CD4-positive, alpha-beta memory T cell (primary cell): Measurements from ENCODE around the gene CDKL4. TPM values are rescaled to one million over a fixed set of nuclear protein-coding genes. Genes with fewer than 3 reads are reported as not detected.
"Not testable (repeated sequence)": the region's sequence is repeated elsewhere in the genome, so short reads cannot be mapped to it uniquely, and the experiment has no call there.

Source experiments
- CTCF ChIA-PET: fragments of 350-600 bp; sonication (Branson Sonifier 250); formaldehyde crosslinking; loops from one replicate; lab custom pipeline; 2021; ENCODE audit warnings: inconsistent platforms; ENCODE audit not compliant: partially characterized antibody; lab: Charles Lee
- POLR2A ChIA-PET: fragments of 350-600 bp; sonication (Branson Sonifier 250); formaldehyde crosslinking; loops from one replicate; lab custom pipeline; 2021; ENCODE audit not compliant: partially characterized antibody; lab: Charles Lee
- DNase-seq, 5 donors: peaks; one replicate each; pipeline versions ENCODE4 v3.0.0 to v3.0.0-alpha.2; 2020 to 2022; ENCODE audit warnings: mixed read lengths in 1 of 5
- H3K27ac ChIP-seq: one replicate; pipeline ENCODE4 v1.7.0; 2013; ENCODE audit warnings: low read depth, low read length
- H3K27me3 ChIP-seq: 2 replicates; pipeline ENCODE4 v1.7.0; 2013; ENCODE audit warnings: mild to moderate bottlenecking, low read length, moderate library complexity; ENCODE audit not compliant: insufficient read depth
- H3K36me3 ChIP-seq: 2 replicates; pipeline ENCODE4 v1.7.0; 2013; ENCODE audit warnings: mild to moderate bottlenecking, low read length, moderate library complexity; ENCODE audit not compliant: insufficient read depth
- H3K4me1 ChIP-seq: 2 replicates; pipeline ENCODE4 v1.7.0; 2013; ENCODE audit warnings: mild to moderate bottlenecking, low read length, moderate library complexity; ENCODE audit not compliant: insufficient read depth
- H3K4me3 ChIP-seq, 2 donors: one replicate each; pipeline ENCODE4 v1.7.0; 2013; ENCODE audit warnings: low read length in 2 of 2, mild to moderate bottlenecking in 1 of 2
- H3K9me3 ChIP-seq, 2 donors: one replicate each; pipeline ENCODE4 v1.7.0; 2013; ENCODE audit warnings: low read length in 2 of 2, control low read depth in 1 of 2; ENCODE audit not compliant: control insufficient read depth in 1 of 2
- H3K27ac Mint-ChIP-seq, 7 donors: one replicate each; pipeline ENCODE4 v1.8.0; 2020 to 2021; ENCODE audit warnings: mixed read lengths in 7 of 7, mild to moderate bottlenecking in 6 of 7, inconsistent platforms in 3 of 7, moderate library complexity in 3 of 7
- H3K27me3 Mint-ChIP-seq, 2 donors: one replicate each; pipeline ENCODE4 v1.8.0; 2020 to 2021; ENCODE audit warnings: mixed read lengths in 2 of 2
- H3K36me3 Mint-ChIP-seq, 2 donors: one replicate each; pipeline ENCODE4 v1.8.0; 2020 to 2021; ENCODE audit warnings: mixed read lengths in 2 of 2, inconsistent platforms in 1 of 2, mild to moderate bottlenecking in 1 of 2
- H3K4me1 Mint-ChIP-seq, 4 donors: one replicate each; pipeline ENCODE4 v1.8.0; 2020 to 2021; ENCODE audit warnings: mixed read lengths in 4 of 4, mild to moderate bottlenecking in 1 of 4
- H3K4me3 Mint-ChIP-seq, 8 donors: one replicate each; pipeline ENCODE4 v1.8.0; 2020 to 2021; ENCODE audit warnings: mixed read lengths in 8 of 8, mild to moderate bottlenecking in 7 of 8, moderate library complexity in 6 of 8, inconsistent platforms in 3 of 8
- H3K9me3 Mint-ChIP-seq, 8 donors: one replicate each; pipeline ENCODE4 v1.8.0; 2020 to 2021; ENCODE audit warnings: mixed read lengths in 8 of 8, mild to moderate bottlenecking in 5 of 8, inconsistent platforms in 3 of 8, moderate library complexity in 1 of 8
- intact Hi-C: fragments of 100-400 bp; cut with micrococcal nuclease; formaldehyde crosslinking; loops from one replicate; pipeline ENCODE4 v1.15.1; 2023
- polyA plus RNA-seq, 2 donors: library from polyadenylated mRNA; unstranded; fragments of 300-500 nt; fragmentation: Illumina TruSeq; gene quantifications; one replicate each; pipeline ENCODE4 v1.2.3, GENCODE V29; 2021
- total RNA-seq, 2 experiments: library from RNA; stranded (reverse); gene quantifications; one replicate each; pipeline ENCODE4 v1.2.3, GENCODE V29; 2021

Gene CDKL4
- total and polyA plus RNA-seq, 4 experiments from 2014 or later: 0.38 TPM; not detected in 3

DNA sequence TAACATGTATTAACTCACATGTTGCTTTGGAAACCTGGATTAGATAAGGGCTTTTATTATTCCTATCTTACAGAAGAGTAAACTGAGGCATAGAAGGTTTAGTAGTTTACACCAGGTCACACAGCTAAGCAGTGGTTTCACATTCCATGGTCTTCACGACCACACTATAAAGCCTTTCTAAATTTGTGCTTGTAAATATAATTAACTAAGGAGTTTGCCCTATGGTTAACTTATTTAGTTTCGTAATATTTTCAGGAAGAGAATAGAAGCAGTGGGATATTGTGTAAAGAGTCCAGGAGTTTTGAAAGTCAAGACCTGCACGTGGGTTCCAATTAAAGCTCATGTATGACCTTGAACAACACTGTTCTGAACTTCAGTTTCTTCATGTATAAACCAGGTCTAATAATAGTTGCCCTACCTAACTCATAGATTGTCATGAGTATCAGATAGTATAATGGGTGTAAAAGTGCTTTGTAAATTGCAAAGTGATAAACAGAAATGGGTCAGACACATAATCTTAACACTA lies 103.4 kb downstream of the CDKL4 start:
- no peaks in the 10 kb centered on the region for H3K36me3 Mint-ChIP-seq
- Histone ChIP-seq H3K9me3 (no peaks in the 10 kb centered on the region), H3K4me1 (peaks cover 81% of the 10 kb centered on the region), H3K27ac (no peak overlapping the region), H3K4me3 (no peak overlapping the region), H3K36me3 (no peaks in the 10 kb centered on the region), H3K27me3 (no peaks in the 10 kb centered on the region)
- no peaks in the 10 kb centered on the region for H3K9me3 Mint-ChIP-seq
- peak overlapping the region in 4 of 7 donors; percentile 4 to 84 (median 52) for H3K27ac Mint-ChIP-seq
- ChIA-PET CTCF (interaction anchor here (0.9 to 1.2 kb wide), 3 partner anchors 16 to 89 kb away, joined by 3 to 6 read pairs (median 5); no protein-coding TSS in a partner anchor), POLR2A (interaction anchor here (1.0 to 4.6 kb wide), 4 partner anchors 12 to 76 kb away, joined by 4 to 32 read pairs (median 8); partner anchors contain the start of gene SOS1)
- H3K27me3 Mint-ChIP-seq: no peaks in the 10 kb centered on the region
- peaks cover 44 to 79% (median 60%) of the 10 kb centered on the region in 4 donors for H3K4me1 Mint-ChIP-seq
- DNase-seq: no peak
- intact Hi-C loops: no loop called here
- peak overlapping the region in 3 of 8 donors; percentile 11 to 31 (median 24) for H3K4me3 Mint-ChIP-seq

DNA sequence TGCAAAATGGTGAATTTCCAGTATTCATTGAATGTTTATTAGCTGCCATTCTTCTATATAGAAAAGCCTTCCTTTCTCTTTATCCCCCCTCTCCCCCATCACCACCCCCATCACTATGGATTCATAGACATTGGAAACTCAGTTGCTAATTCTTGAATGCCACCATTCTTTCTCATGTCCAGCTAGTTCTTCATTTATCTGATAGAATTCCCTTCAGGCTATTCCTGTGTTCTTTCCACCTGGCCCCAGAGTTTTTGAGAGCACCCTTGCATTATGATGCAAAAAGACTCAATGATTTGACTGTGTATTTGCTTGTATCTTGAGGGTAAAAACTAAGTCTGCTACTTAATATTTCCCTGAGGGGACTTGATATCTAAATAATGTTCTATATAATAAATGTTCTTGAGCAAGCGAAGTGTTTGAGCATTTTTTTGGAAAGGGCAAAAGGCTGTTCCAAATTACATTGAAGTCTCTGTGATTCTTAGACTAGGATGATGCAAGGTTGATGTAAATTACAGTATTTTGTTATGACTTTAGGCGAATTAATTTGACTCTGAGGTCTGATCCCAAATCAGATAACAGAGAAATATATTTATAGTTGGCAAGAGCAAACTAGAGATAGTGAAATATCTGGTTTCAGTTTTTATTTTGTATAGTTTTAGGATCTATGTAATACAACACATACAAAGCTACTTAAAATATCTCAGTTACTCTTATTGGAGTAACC lies 104.1 kb downstream of the CDKL4 start:
- intact Hi-C loops: no loop called here
- DNase-seq: no peak
- Mint-ChIP-seq H3K27me3 (no peaks in the 10 kb centered on the region), H3K27ac (peak overlapping the region; percentile 0 to 85 (median 32)), H3K4me1 (peaks cover 44 to 80% (median 61%) of the 10 kb centered on the region in 4 donors), H3K4me3 (peak overlapping the region in 3 of 8 donors; percentile 4 to 49 (median 11)), H3K36me3 (no peaks in the 10 kb centered on the region), H3K9me3 (no peaks in the 10 kb centered on the region)
- no peaks in the 10 kb centered on the region for H3K27me3 ChIP-seq
- ChIA-PET CTCF (interaction anchor here (0.9 to 1.2 kb wide), 3 partner anchors 15 to 90 kb away, joined by 3 to 6 read pairs (median 5); no protein-coding TSS in a partner anchor), POLR2A (interaction anchor here (1.0 to 4.6 kb wide), 5 partner anchors 11 to 77 kb away, joined by 3 to 32 read pairs (median 4); partner anchors contain the start of gene SOS1)
- no peaks in the 10 kb centered on the region for H3K9me3 ChIP-seq
- H3K4me3 ChIP-seq: no peak overlapping the region
- H3K4me1 ChIP-seq: peaks cover 81% of the 10 kb centered on the region
- H3K27ac ChIP-seq: no peak overlapping the region
- H3K36me3 ChIP-seq: no peaks in the 10 kb centered on the region

DNA sequence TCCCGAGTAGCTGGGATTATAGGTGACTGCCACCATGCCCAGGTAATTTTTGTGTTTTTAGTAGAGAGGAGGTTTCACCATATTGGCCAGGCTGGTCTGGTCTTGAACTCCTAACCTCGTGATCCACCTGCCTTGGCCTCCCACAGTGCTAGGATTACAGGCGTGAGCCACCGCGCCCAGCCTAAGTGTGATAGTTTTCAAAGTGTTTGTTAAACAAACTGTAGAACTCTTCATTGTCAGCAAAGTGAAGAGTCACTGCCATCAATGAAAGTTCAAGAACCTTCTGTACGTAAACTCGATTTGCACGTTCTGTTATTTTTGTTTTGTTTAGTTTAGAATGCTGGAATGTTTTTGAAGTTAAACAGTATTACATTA lies 104.9 kb downstream of the CDKL4 start:
- H3K4me3 Mint-ChIP-seq: peak overlapping the region in 4 of 8 donors; percentile 29 to 58 (median 49)
- ChIA-PET POLR2A (interaction anchor here (1.0 to 4.6 kb wide), 3 partner anchors 10 to 18 kb away, joined by 3 to 38 read pairs (median 32); partner anchors contain the start of gene SOS1), CTCF (interaction anchor here (0.7 kb wide), 1 partner anchor 91 kb away, joined by 3 read pairs; no protein-coding TSS in a partner anchor)
- Histone ChIP-seq H3K27ac (no peak overlapping the region), H3K4me1 (peaks cover 87% of the 10 kb centered on the region), H3K27me3 (no peaks in the 10 kb centered on the region), H3K9me3 (no peaks in the 10 kb centered on the region), H3K36me3 (no peaks in the 10 kb centered on the region), H3K4me3 (no peak overlapping the region)
- H3K9me3 Mint-ChIP-seq: no peaks in the 10 kb centered on the region
- intact Hi-C loops: no loop called here
- peaks cover 42 to 83% (median 64%) of the 10 kb centered on the region in 4 donors for H3K4me1 Mint-ChIP-seq
- no peak for DNase-seq
- H3K36me3 Mint-ChIP-seq: no peaks in the 10 kb centered on the region
- H3K27ac Mint-ChIP-seq: peak overlapping the region in 4 of 7 donors; percentile 10 to 85 (median 39)
- H3K27me3 Mint-ChIP-seq: no peaks in the 10 kb centered on the region

DNA sequence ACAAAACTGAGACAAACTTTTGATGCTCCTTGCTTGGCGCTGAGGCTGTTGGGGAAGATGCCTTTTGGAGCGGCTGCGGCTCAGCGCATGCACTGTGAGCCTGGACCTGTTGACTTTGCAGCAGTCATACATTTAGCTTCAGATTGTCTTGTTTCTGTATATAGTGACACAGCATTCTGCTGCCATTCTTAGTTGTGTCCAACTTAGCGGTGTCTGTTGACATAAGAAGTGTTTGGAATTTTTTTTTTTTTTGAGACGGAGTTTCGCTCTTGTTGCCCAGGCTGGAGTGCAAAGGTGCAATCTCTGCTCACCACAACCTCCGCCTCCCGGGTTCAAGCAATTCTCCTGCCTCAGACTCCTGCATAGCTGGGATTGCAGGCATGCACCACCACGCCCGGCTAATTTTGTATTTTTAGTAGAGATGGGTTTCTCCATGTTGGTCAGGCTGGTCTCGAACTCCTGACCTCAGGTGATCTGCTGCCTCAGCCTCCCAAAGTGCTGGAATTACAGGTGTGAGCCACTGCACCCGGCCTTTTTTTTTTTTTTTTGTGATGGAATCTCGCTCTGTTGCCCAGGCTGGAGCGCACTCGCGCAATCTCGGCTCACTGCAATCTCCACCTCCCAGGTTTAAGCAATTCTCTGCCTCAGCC lies 105.5 kb downstream of the CDKL4 start:
- H3K9me3 Mint-ChIP-seq, H3K27me3 Mint-ChIP-seq, H3K36me3 ChIP-seq, H3K4me3 ChIP-seq, H3K27me3 ChIP-seq, DNase-seq, intact Hi-C loops, H3K36me3 Mint-ChIP-seq, H3K9me3 ChIP-seq, H3K27ac ChIP-seq: not testable (repeated sequence)
- Mint-ChIP-seq H3K27ac (peak overlapping the region in 1 of 7 donors; percentile 37), H3K4me3 (peak overlapping the region in 1 of 8 donors; percentile 46), H3K4me1 (peaks cover 41 to 83% (median 65%) of the 10 kb centered on the region in 4 donors)
- POLR2A ChIA-PET: interaction anchor here (3.5 to 6.1 kb wide), 3 partner anchors 10 to 18 kb away, joined by 32 to 74 read pairs (median 38); partner anchors contain the start of gene SOS1
- peaks cover 87% of the 10 kb centered on the region for H3K4me1 ChIP-seq
- CTCF ChIA-PET: interaction anchor here (0.7 to 3.3 kb wide), 4 partner anchors 13 to 189 kb away, joined by 3 to 21 read pairs (median 8); no protein-coding TSS in a partner anchor

DNA sequence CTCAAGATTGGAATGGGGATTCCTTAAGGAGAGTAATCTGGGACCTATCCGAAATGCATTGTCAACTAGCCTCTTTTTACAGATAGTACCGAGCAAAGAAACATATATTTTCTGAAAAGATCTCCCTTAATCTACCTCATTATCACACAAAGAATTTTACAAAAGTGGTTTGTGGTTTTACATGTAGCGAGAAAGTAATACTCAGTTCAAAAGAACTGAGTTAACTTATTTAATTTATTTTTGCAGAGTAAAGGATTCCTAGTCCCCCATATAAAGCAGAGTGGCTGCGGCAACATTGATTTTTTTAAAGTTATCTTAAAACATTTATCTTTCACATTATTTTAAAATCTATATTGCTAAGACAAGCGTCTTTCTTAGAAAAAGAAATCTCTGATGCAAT lies 107.0 kb downstream of the CDKL4 start:
- CTCF ChIA-PET: interaction anchor here (0.5 to 3.3 kb wide), 7 partner anchors 8 to 91 kb away, joined by 3 to 21 read pairs (median 4); no protein-coding TSS in a partner anchor
- Mint-ChIP-seq H3K36me3 (no peaks in the 10 kb centered on the region), H3K4me1 (peaks cover 37 to 81% (median 58%) of the 10 kb centered on the region in 4 donors), H3K27me3 (no peaks in the 10 kb centered on the region), H3K4me3 (peak overlapping the region; percentile 18 to 85 (median 70)), H3K27ac (peak overlapping the region; percentile 65 to 95 (median 81)), H3K9me3 (no peaks in the 10 kb centered on the region)
- H3K27ac ChIP-seq: no peak overlapping the region
- DNase-seq: peak in 2 of 5 donors; percentile 15 to 43
- no peaks in the 10 kb centered on the region for H3K27me3 ChIP-seq
- no peak overlapping the region for H3K4me3 ChIP-seq
- no peaks in the 10 kb centered on the region for H3K9me3 ChIP-seq
- no peaks in the 10 kb centered on the region for H3K36me3 ChIP-seq
- intact Hi-C loops: no loop called here
- POLR2A ChIA-PET: interaction anchor here (0.6 to 6.1 kb wide), 8 partner anchors 8 to 389 kb away, joined by 3 to 74 read pairs (median 13); partner anchors contain the start of genes SOS1 and SRSF7
- peaks cover 75% of the 10 kb centered on the region for H3K4me1 ChIP-seq

DNA sequence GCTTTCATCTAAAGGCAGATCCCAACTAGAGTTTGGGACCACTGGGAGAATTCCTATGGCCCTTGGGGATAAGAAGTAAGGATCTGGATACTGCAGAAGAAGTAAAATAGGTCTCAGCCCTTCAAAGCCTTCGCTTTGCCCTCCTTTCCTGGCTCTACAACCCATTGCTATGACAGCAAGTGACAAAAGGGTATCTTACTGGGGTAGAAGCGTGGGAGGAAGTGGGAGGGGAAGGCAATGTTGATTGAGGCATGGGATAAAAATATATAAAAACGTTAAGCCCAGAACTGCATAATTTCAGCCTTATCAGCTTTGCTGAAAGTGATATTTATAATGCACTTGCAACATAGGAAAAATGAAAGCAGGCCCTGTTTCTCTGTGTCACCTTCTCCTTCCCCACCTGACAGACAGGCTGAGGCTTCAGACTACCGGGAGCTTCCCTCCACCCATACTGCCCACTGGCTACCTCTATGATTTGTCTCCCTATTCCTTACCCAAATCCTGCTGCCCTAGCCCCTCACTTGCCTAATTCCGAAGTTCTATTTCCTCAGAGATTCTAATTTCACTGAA lies 108.0 kb downstream of the CDKL4 start:
- H3K9me3 Mint-ChIP-seq: no peaks in the 10 kb centered on the region
- ChIA-PET POLR2A (interaction anchor here (0.5 to 6.1 kb wide), 7 partner anchors 10 to 94 kb away, joined by 3 to 74 read pairs (median 5); partner anchors contain the start of gene SOS1), CTCF (interaction anchor here (1.0 to 3.3 kb wide), 5 partner anchors 7 to 93 kb away, joined by 3 to 21 read pairs (median 6); no protein-coding TSS in a partner anchor)
- peaks cover 65% of the 10 kb centered on the region for H3K4me1 ChIP-seq
- intact Hi-C loops: no loop called here
- peak overlapping the region; percentile 57 to 85 (median 72) for H3K4me3 Mint-ChIP-seq
- H3K36me3 ChIP-seq: no peaks in the 10 kb centered on the region
- H3K27me3 Mint-ChIP-seq: no peaks in the 10 kb centered on the region
- peak overlapping the region; percentile 25 for H3K27ac ChIP-seq
- H3K4me1 Mint-ChIP-seq: peaks cover 35 to 74% (median 54%) of the 10 kb centered on the region in 4 donors
- DNase-seq: no peak
- no peaks in the 10 kb centered on the region for H3K36me3 Mint-ChIP-seq
- H3K4me3 ChIP-seq: no peak overlapping the region
- H3K9me3 ChIP-seq: no peaks in the 10 kb centered on the region
- peak overlapping the region; percentile 73 to 96 (median 88) for H3K27ac Mint-ChIP-seq
- H3K27me3 ChIP-seq: no peaks in the 10 kb centered on the region
